Forelimb muscle (tissue), 1 donor: Measurements from ENCODE around the gene XIAP. TPM values are rescaled to one million over a fixed set of nuclear protein-coding genes. Genes with fewer than 3 reads are reported as not detected.

Experiments
- DNase-seq: peaks from one replicate; pipeline ENCODE4 v3.0.0-alpha.2; 2013; ENCODE audit warnings: low read depth
- polyA plus RNA-seq: library from polyadenylated mRNA; unstranded; fragments of 120-200 nt; gene quantifications from one replicate; pipeline ENCODE4 v1.2.1, GENCODE V29; 2013; ENCODE audit not compliant: insufficient read length

XIAP gene
- polyA plus RNA-seq, 1 donor, result 31.4 TPM

DNA sequence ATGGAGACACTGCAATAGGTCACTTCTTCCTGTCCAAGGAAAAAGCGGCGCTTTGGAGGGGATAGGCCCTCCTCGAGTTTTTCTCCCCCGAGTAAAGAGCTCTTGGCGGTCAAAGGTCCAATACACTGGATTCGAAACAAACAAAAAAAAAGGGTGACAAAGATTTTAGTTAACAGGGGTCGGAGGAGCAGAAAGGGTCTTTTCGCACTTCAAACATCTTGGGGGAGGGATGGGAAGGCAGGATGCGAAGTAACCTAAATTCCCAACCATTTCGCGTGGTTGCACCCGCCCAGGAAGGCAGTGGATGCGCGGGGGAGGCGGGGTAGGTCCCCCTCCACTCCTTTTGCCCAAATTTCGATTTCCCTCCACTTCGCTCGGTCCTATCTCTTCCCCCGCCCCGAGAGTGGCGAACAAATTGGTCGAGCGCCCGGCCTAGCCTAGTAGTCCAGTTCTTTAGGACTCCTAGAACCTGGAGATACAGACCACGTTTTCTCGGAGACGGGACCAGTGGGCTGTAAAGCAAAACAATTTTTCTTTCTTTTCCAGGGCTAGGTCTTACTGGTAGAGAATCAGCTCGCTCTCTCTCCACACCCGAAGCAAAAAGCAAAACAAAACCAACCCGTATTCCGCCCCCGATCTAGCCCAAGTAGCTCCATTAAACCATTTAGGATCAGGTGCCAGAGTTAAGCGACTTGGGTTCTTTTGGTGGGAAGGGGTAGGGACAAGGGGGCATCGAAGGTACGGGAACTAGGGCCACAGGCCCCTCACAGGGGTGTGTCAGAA, 99.6 kb downstream of the XIAP start:
- DNase-seq, result no peak

DNA sequence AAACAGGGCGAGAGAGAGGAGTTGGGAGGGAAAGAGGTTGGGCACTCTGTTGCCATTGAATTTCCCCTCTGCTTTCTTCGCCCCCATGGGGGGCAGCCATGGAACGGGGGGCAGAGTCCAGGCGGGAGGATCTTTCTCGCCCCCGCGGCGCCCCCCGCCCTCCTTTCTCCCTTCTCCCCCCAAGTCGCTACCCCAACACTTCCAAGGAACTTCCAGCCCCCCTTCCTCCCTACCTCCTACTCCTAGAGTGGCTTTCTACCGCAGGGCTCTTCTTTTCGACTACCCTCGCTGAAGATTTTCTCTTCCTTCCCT, 101.1 kb downstream of the XIAP start:
- DNase-seq, result no peak

DNA sequence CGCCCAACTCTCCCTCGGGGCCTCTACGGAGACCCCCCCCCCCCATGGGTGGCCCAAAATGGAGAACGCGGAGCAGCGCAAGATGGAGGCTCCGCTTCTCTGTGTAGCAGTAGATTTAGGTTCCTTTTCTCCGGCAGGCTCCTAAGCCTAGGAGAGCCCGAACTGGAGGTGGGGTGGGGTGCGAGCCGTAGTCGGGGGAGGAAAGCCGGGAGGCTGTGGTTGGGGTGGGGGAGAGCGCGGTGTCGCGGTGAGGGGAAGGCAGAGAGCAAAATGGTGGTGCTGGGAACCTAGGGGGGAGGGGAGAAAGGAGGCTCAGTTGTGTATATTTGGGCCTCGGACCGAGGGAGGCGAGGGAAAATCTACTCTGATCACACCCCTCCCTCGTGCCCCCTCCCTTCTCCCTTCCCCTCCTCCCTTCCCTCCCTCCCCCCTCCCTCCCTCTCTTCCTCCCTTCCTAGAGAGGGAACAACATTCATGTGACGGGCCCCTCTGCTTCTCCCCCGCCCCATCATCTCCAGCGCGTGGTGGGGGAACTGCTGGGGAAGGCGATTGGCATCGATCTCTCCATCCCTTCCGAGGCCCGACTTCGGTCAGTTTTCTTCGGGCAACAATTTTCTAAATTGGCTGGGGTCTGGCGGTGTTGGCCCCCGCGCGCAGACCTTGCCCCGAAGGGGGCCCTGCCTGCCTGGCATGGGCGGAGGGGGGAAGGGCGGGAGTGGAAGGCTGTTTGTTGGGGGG, 101.6 kb downstream of the XIAP start, which contains the start of gene STAG2:
STAG2 (plus strand) TSS at position 439 of the 738 bp plus-strand sequence. CDS start 60,922 bp downstream, outside the sequence.
- peak; percentile 78 for DNase-seq

DNA sequence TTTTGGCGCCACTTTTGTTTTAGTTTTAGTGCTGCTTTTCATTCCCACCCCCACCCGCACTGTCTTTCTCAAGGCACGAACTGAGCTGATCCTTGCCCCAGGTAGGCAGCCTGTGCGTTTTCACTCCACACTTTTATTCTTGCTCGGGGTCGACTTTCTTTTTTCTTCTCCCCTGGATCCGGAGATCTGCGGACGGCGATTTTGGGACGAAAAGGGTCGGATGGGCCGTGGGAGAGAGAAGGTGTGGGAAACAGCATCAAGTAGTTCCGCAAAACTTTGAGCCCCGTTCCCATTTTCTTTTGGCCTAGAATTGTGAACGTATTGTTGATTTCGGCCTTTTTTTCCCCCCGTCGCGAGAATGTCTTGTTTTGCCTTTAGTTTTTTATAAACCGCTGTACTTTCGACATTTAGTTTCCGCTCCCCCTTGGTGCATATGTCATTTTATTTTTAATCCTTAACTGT, 102.2 kb downstream of the XIAP start:
- DNase-seq, result no peak

DNA sequence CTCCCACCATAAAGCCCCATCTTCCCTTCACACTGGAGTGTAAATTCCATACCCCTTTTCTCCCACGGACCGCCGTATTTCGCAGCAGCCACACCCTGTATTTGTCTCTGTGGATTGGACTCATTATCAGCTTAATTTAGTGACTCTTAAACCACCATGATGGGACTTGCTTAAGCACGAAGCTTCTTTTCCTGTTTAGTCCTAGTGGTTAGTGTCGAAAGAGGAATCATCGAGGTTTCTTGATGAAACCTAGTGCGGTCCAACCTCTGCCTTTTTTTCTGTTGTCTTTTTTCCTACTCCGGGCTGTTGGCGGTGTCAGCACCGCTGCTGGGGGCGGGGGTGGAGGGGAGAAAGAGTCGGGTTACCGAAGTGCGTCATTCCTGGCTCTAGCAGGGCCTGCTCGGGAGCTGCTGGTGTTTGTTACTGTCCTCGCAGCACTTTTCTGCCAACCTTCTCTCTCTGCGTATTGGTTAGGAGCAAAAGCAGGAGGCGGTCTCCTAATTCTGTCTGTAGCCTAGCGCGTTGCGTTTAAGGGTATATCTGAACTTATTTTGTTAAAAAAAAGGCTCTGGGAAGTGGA, 103.0 kb downstream of the XIAP start:
- DNase-seq, result peak; percentile 97

Other genes with a start within 250 kb of the XIAP start
- gene THOC2, start 127.0 kb upstream of the XIAP start, polyA plus RNA-seq, result 58.9 TPM
- 71.2 TPM for gene STAG2, start 101.7 kb downstream of the XIAP start, polyA plus RNA-seq